ENCODE data around the gene MAPK8IP2.
A peak's percentile ranks its signal among the peaks of the same experiment; 100 is the strongest.

The MAPK8IP2 gene

GRCh38 chr22:50575426-50575941, 25.1 kb upstream of the MAPK8IP2 start:
- no peak for DNase-seq (ENCODE audit: low spot score)

- DNase-seq (ENCODE audit: low spot score), result no peak
Measured at GRCh38 chr22:50576070-50576469, 24.5 kb upstream of the MAPK8IP2 start.

GRCh38 chr22:50576806-50577696, 23.5 kb upstream of the MAPK8IP2 start:
- DNase-seq (ENCODE audit: low spot score), result no peak

GRCh38 chr22:50577697-50577986, 23.0 kb upstream of the MAPK8IP2 start:
- DNase-seq (ENCODE audit: low spot score), result no peak

GRCh38 chr22:50577987-50578775, 22.4 kb upstream of the MAPK8IP2 start, which contains the start of gene CPT1B:
Gene CPT1B, minus strand, starts transcription at chr22:50578427. Its CDS starts 512 bp downstream, at chr22:50577915.
- no peak for DNase-seq (ENCODE audit: low spot score)

GRCh38 chr22:50578776-50579310, 21.8 kb upstream of the MAPK8IP2 start:
- DNase-seq (ENCODE audit: low spot score), result no peak

- DNase-seq (ENCODE audit: low spot score), result no peak
Measured at GRCh38 chr22:50579752-50580151, 20.8 kb upstream of the MAPK8IP2 start.

GRCh38 chr22:50581031-50581949, 19.3 kb upstream of the MAPK8IP2 start:
- no peak for DNase-seq (ENCODE audit: low spot score)

- DNase-seq (ENCODE audit: low spot score), result no peak
Measured at GRCh38 chr22:50581950-50582492, 18.6 kb upstream of the MAPK8IP2 start.

- peak; percentile 92 for DNase-seq (ENCODE audit: low spot score)
Measured at GRCh38 chr22:50582493-50583293, 17.9 kb upstream of the MAPK8IP2 start, which contains the start of gene CHKB. Gene CHKB, minus strand, starts transcription at chr22:50582849. Its CDS starts 68 bp downstream, at chr22:50582781.

- DNase-seq (ENCODE audit: low spot score), result no peak
Measured at GRCh38 chr22:50583294-50583861, 17.2 kb upstream of the MAPK8IP2 start.

GRCh38 chr22:50584106-50585096, 16.2 kb upstream of the MAPK8IP2 start:
- no peak for DNase-seq (ENCODE audit: low spot score)

- no peak for DNase-seq (ENCODE audit: low spot score)
Measured at GRCh38 chr22:50585238-50585637, 15.4 kb upstream of the MAPK8IP2 start.

- no peak for DNase-seq (ENCODE audit: low spot score)
Measured at GRCh38 chr22:50585781-50586180, 14.8 kb upstream of the MAPK8IP2 start.

GRCh38 chr22:50586416-50586815, 14.2 kb upstream of the MAPK8IP2 start:
- DNase-seq (ENCODE audit: low spot score), result no peak

- no peak for DNase-seq (ENCODE audit: low spot score)
Measured at GRCh38 chr22:50587407-50587806, 13.2 kb upstream of the MAPK8IP2 start.

GRCh38 chr22:50595189-50595588, 5.4 kb upstream of the MAPK8IP2 start:
- no peak for DNase-seq (ENCODE audit: low spot score)

GRCh38 chr22:50597097-50597496, 3.5 kb upstream of the MAPK8IP2 start:
- DNase-seq (ENCODE audit: low spot score), result no peak
